Activated CD8-positive, alpha-beta memory T cell treated with anti-CD3 and anti-CD28 coated beads, Interleukin-2, amount 50 U/mL, for 48 hours (primary cell): ENCODE measurements around the gene SMIM31.
A peak's percentile ranks its signal among the peaks of the same experiment; 100 is the strongest.

Source experiments
- DNase-seq: peaks from one replicate; pipeline ENCODE4 v3.0.0-alpha.2; 2020

Gene SMIM31

DNA sequence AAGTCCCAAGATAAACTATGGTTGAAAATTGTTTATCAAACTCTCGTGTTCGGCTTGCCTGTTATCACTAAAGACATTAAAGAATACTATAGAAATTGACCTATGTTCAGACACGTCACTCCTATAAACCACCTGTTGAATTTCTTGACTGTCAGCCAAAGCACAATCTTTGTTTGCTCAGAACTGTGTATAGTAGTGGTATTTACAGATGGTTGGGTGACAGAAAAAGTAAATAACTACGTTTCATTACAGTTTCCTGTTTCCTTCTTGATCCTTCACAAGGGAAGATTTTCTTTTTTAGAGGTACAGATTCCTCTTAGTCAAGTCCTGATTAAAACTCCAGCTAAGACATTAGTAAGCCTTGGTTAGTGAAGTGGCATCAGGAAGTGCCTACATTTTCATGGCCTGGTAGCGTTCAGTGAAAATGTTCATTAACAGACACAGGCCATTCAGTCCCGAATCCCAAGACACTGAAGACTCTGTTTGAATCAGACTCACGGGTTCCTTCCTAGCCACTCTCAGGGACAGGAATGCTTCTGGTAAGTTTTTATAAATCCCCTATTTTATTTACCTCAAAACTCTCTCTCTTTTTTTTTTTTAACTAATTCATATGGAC is at the start of gene SMIM31:
SMIM31 (plus strand) TSS at position 259 of the 616 bp plus-strand sequence. CDS start 16,313 bp downstream, outside the sequence.
- no peak for DNase-seq

- DNase-seq = no peak
These were observed 47.3 kb upstream of the SMIM31 start for GRCh38 chr4:164706675-164707074.

DNA sequence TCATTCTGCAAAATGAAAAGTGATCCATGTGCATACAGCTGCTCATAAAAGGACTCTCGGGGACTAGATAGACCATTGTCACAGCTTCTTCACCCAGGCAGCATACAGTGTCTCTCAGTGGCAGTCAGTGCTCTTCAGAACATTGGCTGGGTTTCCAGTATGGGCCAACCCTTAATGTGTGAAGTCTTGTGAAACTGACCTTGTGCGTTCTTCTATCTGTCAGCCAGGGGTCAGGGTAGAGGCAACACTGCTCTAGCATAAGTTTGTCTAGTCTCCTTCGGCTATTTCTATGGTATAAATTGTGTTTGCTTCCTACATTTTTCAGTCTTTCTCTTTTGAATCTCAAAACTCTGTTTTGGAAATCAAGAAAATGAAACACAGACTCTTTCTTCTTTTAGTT is 37.0 kb upstream of the SMIM31 start:
- DNase-seq = no peak

DNA sequence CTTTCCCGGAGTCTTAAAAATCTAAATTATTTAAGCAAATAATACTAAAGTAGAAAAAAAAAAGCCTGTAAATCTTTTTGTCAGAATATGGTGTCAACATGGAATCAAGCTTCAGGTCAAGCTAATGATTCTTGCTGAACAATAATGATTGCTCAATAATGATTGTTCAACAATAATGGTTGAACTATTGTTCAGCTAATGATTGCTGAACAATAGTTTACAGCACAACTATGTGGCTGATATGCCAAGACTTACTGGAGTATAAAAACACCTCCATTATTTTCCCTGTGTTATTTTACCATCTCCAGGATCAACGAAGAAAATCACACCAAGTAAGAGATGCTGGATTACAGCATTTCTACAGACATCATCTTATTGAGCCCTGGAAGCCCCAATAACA is 35.1 kb upstream of the SMIM31 start:
- no peak for DNase-seq

DNA sequence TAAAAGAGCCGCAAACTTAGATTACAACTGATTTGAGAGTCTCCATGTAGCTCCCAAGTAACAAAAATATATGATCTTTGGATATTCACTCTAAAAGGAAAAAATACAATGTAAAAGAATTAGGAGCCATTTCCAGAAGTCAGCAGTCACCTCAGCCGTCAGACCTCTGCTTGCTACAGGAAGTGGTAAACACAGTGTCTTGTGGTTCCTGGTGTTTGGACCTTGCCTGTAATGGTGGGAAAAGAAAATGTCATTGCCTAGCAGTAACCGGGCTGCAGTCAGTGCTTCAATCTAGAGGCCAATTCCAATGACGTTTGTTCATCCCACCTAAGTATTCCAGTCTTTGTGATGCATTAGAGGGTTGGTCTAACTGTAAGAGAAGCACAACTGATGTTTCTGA is 28.9 kb upstream of the SMIM31 start:
- DNase-seq = no peak

GRCh38 chr4:164730705-164731393 is 23.1 kb upstream of the SMIM31 start:
- DNase-seq = no peak

- DNase-seq = peak; percentile 70
These were observed 22.0 kb upstream of the SMIM31 start for GRCh38 chr4:164731827-164732474.

- DNase-seq = no peak
These were observed 19.4 kb upstream of the SMIM31 start for GRCh38 chr4:164734484-164734883.

DNA sequence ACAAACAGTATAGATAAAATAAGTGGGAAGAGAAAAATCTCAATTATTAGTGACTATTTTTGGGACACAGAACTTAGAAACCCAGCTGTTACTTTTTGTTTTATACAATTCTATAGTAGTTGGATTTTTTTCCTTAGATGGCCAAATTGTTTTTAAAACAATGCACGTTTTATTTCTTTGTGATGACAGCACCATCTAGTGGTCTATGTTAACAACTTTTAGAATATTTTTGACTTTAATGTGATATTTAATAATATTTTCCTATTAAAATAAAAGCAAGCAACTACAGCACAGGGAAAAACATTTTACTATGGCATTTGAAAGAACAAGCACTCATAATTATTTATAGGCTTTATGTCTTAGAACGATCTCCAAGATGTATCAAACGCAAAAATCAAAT is 5.6 kb upstream of the SMIM31 start:
- no peak for DNase-seq

DNA sequence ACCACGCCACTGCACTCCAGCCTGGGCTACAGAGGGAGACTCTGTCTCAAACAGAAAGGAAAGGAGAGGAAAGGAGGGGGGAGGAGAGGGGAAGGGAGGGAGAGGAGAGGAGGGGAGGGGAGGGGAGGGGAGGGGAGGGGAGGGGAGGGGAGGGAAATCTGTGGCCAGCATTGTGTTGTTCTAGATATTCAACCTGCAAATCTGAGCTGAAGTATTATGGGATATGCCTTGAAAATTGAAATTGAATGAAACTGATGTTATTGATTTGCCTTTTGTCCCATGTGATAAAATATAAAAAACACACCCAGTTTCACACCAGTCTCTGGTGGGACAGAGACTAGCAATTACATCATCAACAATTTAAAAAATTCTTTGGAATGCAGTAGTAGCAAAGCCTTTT is 1.5 kb downstream of the SMIM31 start:
- no peak for DNase-seq

GRCh38 chr4:164756686-164757085 is 2.8 kb downstream of the SMIM31 start:
- DNase-seq = no peak

DNA sequence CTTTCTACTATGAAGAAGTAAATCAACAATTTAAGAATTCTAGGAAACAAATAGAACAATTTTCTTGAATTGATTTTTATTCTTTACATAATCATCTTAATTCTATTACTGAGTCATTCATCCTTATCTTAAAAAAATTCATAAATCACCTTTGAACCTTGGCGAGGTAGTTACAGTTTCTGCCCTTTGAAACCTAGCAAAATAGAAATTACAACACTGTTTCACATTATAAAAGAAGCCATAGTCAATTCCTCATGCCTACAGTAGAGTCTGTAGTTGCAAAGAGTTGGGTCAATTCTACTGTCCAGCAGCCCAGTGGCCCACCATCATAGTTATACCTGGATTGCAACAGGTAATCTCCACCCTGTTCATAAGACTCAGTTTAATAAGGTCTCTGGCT is 7.3 kb downstream of the SMIM31 start:
- no peak for DNase-seq

DNA sequence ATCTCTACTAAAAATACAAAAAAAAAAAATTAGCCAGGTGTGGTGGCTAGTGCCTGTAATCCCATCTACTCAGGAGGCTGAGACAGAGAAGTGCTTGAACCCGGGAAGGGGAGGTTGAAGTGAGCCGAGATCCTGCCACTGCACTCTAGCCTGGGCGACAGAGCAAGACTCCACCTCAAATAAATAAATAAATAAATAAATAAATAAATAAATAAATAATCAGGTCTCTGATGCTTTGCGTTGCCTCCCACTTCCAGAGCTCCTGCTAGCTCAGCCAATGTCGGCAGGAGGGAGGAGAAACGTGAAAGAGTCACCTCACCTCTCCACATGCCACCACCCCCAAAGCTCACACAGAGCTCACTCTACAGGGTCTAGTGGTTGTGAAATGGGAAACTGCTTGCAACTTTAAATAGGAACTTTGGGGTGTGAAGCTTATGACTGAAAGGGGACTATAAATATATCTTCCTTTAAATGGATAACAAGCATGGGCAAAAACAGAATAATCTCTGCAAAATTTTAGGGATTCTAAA is 7.9 kb downstream of the SMIM31 start:
- no peak for DNase-seq

DNA sequence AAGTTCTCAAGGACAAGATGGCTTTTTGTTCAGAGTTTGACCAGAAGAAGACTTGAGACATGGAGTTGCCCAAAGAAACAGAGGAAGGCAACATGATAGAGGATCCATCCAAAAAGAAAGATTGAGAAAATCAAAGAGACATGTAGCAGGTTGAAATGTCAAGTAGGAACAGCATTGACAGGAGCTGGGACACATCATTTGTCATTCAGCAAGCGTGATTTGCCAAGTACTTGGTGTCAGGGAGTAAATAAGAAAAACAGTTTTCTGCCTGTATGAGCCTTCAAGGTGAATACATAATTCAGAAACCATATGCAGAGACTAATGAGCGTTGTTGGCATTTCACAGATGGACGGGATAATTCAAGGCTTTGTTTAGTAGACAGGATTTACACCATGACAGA is 11.2 kb downstream of the SMIM31 start:
- no peak for DNase-seq

DNA sequence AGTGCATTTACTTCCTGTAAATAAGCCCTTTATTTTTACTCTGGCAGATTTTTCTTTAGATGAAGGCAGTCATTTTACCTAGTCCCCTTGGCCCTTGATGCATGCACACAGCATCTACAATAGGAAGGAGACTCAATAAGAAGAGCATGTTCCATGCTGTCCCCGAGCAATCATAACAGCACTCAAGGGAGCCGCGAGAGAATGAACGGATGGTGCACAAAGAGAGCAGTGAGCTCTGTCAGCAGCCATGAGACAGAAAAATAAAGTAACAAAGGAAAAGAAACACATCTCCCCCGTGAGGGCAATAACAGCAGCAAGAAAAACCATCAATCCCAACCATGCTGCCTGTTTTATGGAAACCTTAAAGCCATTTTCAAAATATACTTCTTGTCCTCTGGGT is 11.9 kb downstream of the SMIM31 start:
- no peak for DNase-seq

DNA sequence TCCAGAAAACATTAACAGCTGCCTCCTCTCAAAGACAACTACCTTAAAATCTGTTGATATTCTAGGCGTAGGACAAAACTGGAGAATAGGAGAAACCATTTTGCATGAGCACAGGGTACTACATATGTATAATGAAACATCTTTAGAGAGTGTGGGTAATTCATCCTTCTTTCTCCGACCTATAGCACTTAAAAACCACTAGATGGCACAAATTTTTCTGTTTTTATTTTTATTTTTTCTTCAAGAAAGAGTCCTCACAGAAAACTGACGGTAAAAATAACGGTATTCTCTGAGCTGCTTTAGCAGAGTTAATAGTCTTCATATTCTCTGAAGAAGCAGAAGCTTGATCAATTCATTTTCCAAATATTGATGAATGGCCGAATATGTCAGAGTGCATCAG is 14.6 kb downstream of the SMIM31 start:
- no peak for DNase-seq

DNA sequence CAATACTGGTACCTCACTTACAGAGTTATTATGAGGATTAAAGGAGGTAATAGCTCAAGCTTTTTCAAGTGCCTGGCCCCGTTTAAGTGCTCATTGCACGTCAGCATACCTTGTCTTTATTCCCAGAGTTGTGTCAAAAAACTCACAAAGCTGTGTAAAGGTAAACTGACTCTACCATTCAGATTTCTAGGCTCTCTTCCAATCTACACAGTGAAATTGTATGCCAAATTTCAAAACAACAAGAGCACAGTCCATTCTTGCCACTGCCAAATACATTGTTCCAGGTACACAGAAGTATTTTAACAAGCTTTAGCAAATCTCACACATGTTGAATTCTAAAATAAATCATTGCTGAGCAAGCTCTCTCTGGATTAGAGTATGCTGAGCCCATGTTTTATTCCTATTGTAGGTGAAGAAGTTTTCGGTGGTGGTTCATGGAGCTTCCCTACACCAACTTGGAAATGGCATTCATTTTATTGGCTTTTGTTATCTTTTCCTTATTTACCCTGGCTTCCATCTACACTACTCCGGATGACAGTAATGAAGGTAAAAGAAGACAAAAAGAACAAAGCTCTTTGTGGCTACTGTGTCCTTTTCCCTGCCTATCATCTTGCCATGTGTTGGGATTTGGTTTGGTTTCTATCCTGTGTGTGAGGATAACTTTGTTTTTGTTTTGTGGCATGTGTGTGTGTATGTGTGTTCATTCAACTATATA is 16.2 kb downstream of the SMIM31 start:
- DNase-seq = no peak

DNA sequence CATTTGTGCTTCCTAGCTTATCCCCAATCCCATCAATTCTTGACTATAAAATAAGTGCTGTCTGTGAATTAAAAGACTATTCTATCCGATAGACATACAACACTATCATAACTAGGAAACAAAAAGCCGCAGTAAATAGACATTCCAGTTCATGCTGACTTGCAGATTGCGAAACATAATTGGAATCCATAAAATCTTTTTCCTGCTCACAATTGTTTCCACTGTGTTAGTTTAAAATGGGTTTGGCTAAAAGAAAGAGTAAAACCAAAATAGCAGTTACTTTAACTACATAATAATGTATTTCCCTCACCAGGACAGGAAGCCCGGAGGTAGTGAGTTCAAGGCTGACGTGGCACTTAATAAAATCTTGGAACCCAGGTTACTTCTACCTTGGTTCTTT is 17.2 kb downstream of the SMIM31 start:
- DNase-seq = no peak

- DNase-seq = no peak
These were observed 18.1 kb downstream of the SMIM31 start for GRCh38 chr4:164772076-164772475.

GRCh38 chr4:164779080-164779479 is 25.1 kb downstream of the SMIM31 start:
- DNase-seq = no peak

DNA sequence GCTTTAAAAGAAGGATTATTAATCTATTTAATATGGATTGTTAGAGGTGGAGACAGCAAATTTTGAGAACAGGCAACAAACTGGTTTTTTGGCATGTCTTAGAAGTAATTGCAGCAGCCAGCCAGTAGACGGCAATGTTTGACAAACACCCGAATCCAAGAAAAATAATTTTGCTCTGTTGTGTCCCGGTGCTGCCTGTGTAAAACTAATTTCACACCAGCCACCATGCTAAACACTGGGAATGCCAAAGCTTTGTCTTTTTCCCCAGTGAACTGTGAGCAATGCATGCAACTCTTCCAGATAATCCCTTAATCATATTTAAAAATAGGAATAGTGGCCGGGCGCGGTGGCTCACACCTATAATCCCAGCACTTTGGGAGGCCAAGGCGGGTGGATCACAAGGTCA is 25.9 kb downstream of the SMIM31 start:
- no peak for DNase-seq

DNA sequence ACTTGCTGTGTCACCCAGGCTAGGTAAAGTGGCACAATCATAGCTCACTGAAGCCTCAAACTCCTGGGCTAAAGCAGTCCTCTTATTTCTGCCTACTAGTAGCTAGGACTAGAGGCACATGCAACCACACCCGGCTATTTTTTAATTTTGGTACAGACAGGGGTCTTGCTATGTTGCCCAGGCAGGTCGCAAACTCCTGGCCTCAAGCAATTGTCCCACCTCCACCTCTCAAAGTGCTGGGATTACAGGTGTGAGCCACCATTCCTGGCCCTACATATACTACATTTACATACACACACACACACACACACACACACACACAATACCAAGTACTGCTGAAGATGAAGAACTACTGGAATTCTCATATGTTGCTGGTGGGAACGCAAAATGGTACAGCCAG is 26.9 kb downstream of the SMIM31 start:
- DNase-seq = no peak

GRCh38 chr4:164783976-164784375 is 30.0 kb downstream of the SMIM31 start:
- DNase-seq = no peak

GRCh38 chr4:164789047-164789446 is 35.1 kb downstream of the SMIM31 start:
- no peak for DNase-seq
